ENCODE data around the gene FLRT2. TPM values are rescaled to one million over a fixed set of nuclear protein-coding genes. Genes with fewer than 3 reads are reported as not detected.

Gene FLRT2
- polyA plus RNA-seq, 3 donors = 0.01 TPM; not detected in 2

- DNase-seq = no peak
- TF ChIP-seq, protein P1, sequence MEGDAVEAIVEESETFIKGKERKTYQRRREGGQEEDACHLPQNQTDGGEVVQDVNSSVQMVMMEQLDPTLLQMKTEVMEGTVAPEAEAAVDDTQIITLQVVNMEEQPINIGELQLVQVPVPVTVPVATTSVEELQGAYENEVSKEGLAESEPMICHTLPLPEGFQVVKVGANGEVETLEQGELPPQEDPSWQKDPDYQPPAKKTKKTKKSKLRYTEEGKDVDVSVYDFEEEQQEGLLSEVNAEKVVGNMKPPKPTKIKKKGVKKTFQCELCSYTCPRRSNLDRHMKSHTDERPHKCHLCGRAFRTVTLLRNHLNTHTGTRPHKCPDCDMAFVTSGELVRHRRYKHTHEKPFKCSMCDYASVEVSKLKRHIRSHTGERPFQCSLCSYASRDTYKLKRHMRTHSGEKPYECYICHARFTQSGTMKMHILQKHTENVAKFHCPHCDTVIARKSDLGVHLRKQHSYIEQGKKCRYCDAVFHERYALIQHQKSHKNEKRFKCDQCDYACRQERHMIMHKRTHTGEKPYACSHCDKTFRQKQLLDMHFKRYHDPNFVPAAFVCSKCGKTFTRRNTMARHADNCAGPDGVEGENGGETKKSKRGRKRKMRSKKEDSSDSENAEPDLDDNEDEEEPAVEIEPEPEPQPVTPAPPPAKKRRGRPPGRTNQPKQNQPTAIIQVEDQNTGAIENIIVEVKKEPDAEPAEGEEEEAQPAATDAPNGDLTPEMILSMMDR (IDR thresholded peaks at IDR 0.05) = no peak
- H3K9me3 Mint-ChIP-seq = peaks cover 0 to 5% (median 0%) of the 10 kb centered on the region in 7 donors
- H3K4me1 ChIP-seq (ENCODE audit: control insufficient read depth in 1 of 2, insufficient read depth in 2 of 2, low read length in 2 of 2) = no peaks in the 10 kb centered on the region
- peaks cover 2% of the 10 kb centered on the region for H3K4me1 Mint-ChIP-seq
- H3K9ac ChIP-seq (ENCODE audit: insufficient read depth, low read length, poor library complexity, severe bottlenecking) = no peak overlapping the region
- no peak overlapping the region for H3K27ac ChIP-seq (ENCODE audit: low read depth in 1 of 2, low read length in 2 of 2)
- H3K36me3 ChIP-seq (replicated peaks in 1 of 2; ENCODE audit: control insufficient read depth in 1 of 2, insufficient read depth in 2 of 2, low read length in 2 of 2) = no peaks in the 10 kb centered on the region
- no peak overlapping the region for H3K4me3 ChIP-seq (replicated peaks in 1 of 3; ENCODE audit: low read depth in 2 of 3, low read length in 3 of 3)
- H3K9me3 ChIP-seq (replicated peaks in 1 of 2; ENCODE audit: control insufficient read depth in 1 of 2, insufficient read depth in 1 of 2, low read length in 2 of 2) = no peaks in the 10 kb centered on the region
- no peaks in the 10 kb centered on the region for H3K79me2 ChIP-seq (ENCODE audit: insufficient read depth, low read length)
- no peaks in the 10 kb centered on the region for H4K20me1 ChIP-seq (ENCODE audit: insufficient read depth, low read length)
- no peak overlapping the region for H3K27ac Mint-ChIP-seq
- no peak overlapping the region for H2AFZ ChIP-seq (ENCODE audit: insufficient read depth, low read depth, low read length, poor library complexity, severe bottlenecking)
- no peak overlapping the region for H3K4me3 Mint-ChIP-seq
- WGBS (ENCODE audit: insufficient coverage) = 83% methylated on average over 1 of the region's 3 CpGs
- H3K27me3 ChIP-seq (ENCODE audit: control insufficient read depth in 2 of 2, insufficient read depth in 2 of 2, low read length in 2 of 2) = no peaks in the 10 kb centered on the region
- no peak overlapping the region for H3K4me2 ChIP-seq (replicated peaks; ENCODE audit: extremely low read depth, low read length, poor library complexity, severe bottlenecking)
- intact Hi-C loops (cut with micrococcal nuclease) = no loop called here
- H3K27me3 Mint-ChIP-seq (ENCODE audit: low read depth in 3 of 3) = peaks cover 2 to 5% (median 2%) of the 10 kb centered on the region in 3 donors
- no peaks in the 10 kb centered on the region for H3K36me3 Mint-ChIP-seq
These were observed 16.4 kb downstream of the FLRT2 start for GRCh38 chr14:85546390-85546789.

GRCh38 chr14:85549697-85550096 is 19.8 kb downstream of the FLRT2 start:
- Mint-ChIP-seq H3K4me1 (peaks cover 2% of the 10 kb centered on the region), H3K27me3 (ENCODE audit: low read depth in 3 of 3) (peaks cover 2% of the 10 kb centered on the region in 3 donors), H3K36me3 (no peaks in the 10 kb centered on the region), H3K9me3 (peaks cover 0 to 3% (median 2%) of the 10 kb centered on the region in 7 donors), H3K27ac (no peak overlapping the region), H3K4me3 (no peak overlapping the region)
- Histone ChIP-seq H3K36me3 (replicated peaks in 1 of 2; ENCODE audit: control insufficient read depth in 1 of 2, insufficient read depth in 2 of 2, low read length in 2 of 2) (no peaks in the 10 kb centered on the region), H3K4me1 (ENCODE audit: control insufficient read depth in 1 of 2, insufficient read depth in 2 of 2, low read length in 2 of 2) (no peaks in the 10 kb centered on the region), H3K4me3 (replicated peaks in 1 of 3; ENCODE audit: low read depth in 2 of 3, low read length in 3 of 3) (no peak overlapping the region), H3K9me3 (replicated peaks in 1 of 2; ENCODE audit: control insufficient read depth in 1 of 2, insufficient read depth in 1 of 2, low read length in 2 of 2) (no peaks in the 10 kb centered on the region), H2AFZ (ENCODE audit: insufficient read depth, low read depth, low read length, poor library complexity, severe bottlenecking) (no peak overlapping the region), H4K20me1 (ENCODE audit: insufficient read depth, low read length) (no peaks in the 10 kb centered on the region), H3K4me2 (replicated peaks; ENCODE audit: extremely low read depth, low read length, poor library complexity, severe bottlenecking) (no peak overlapping the region), H3K9ac (ENCODE audit: insufficient read depth, low read length, poor library complexity, severe bottlenecking) (no peak overlapping the region), H3K79me2 (ENCODE audit: insufficient read depth, low read length) (no peaks in the 10 kb centered on the region), H3K27ac (ENCODE audit: low read depth in 1 of 2, low read length in 2 of 2) (no peak overlapping the region), H3K27me3 (ENCODE audit: control insufficient read depth in 2 of 2, insufficient read depth in 2 of 2, low read length in 2 of 2) (no peaks in the 10 kb centered on the region)
- no CpG with 5 or more reads among the region's 2 CpGs for WGBS (ENCODE audit: insufficient coverage)
- TF ChIP-seq, protein P1 (IDR thresholded peaks at IDR 0.05) = no peak
- intact Hi-C loops (cut with micrococcal nuclease) = no loop called here
- no peak for DNase-seq

Measured in CD14-positive monocyte (primary cell).